ENCODE measurements around the gene MAP2K6. TPM values are rescaled to one million over a fixed set of nuclear protein-coding genes. Genes with fewer than 3 reads are reported as not detected.
A peak's percentile ranks its signal among the peaks of the same experiment; 100 is the strongest.

The MAP2K6 gene
- total RNA-seq, 1 experiment from 2014 or later = 43.0 TPM

DNA sequence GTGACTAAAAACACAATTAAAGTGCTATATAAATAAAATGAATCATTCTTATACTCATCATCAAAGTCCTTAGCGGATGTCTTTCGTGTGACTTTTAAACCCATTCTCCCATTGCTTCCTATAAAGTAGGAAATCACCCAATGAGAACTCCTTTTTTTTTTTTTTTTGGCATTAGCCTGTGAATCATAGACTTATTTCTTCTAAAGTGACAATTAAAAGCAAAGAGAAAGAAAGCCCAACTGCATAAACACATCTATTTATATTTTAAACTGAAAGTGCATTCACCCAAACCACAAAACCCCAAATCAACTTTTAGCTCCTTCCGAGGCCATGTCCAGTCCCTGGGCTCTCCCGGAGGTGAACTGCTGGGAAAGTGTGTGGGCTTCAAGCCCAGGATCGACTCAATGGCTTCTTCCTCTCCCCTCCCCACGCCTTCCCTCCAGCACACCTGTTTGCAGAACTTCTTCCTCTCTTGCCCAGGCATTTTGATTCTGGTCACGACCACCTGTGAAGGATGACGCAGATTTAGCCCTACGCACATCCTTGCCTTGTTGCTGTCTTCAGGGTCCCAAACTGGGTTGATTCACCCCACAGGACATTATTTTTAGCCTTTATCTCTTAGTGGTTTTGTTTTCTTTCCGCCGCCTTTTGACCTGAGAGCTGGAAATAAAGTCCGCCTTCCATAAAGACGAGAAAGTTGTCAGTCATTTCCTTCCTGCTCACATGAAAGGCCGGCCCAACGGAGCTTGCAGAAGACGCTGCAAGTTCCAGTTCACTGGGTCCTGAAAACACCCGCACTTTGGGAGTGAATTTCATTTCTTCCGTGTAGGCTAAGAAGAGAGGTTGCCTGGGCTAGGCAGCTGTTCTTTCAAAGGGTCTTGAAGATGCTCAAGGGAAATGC, 166.8 kb downstream of the MAP2K6 start:
- Mint-ChIP-seq H3K9me3 (no peaks in the 10 kb centered on the region), H3K27ac (no peak overlapping the region), H3K27me3 (ENCODE audit: low read depth) (no peaks in the 10 kb centered on the region), H3K4me3 (no peak overlapping the region), H3K36me3 (no peaks in the 10 kb centered on the region), H3K4me1 (peaks cover 5% of the 10 kb centered on the region)
- ChIA-PET CTCF (interaction anchor here (1.0 to 1.4 kb wide), 2 partner anchors 13 to 25 kb away, joined by 3 read pairs; no protein-coding TSS in a partner anchor), POLR2A (no interaction called here)
- DNase-seq (ENCODE audit: low spot score) (no peak), ATAC-seq (peak; percentile 68)
- TF ChIP-seq, protein P1, sequence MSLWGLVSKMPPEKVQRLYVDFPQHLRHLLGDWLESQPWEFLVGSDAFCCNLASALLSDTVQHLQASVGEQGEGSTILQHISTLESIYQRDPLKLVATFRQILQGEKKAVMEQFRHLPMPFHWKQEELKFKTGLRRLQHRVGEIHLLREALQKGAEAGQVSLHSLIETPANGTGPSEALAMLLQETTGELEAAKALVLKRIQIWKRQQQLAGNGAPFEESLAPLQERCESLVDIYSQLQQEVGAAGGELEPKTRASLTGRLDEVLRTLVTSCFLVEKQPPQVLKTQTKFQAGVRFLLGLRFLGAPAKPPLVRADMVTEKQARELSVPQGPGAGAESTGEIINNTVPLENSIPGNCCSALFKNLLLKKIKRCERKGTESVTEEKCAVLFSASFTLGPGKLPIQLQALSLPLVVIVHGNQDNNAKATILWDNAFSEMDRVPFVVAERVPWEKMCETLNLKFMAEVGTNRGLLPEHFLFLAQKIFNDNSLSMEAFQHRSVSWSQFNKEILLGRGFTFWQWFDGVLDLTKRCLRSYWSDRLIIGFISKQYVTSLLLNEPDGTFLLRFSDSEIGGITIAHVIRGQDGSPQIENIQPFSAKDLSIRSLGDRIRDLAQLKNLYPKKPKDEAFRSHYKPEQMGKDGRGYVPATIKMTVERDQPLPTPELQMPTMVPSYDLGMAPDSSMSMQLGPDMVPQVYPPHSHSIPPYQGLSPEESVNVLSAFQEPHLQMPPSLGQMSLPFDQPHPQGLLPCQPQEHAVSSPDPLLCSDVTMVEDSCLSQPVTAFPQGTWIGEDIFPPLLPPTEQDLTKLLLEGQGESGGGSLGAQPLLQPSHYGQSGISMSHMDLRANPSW (CRISPR knock-in tag; conservative IDR thresholded peaks at IDR 0.05; ENCODE audit: low read depth) = no peak
- TF ChIP-seq ELF4 (CRISPR knock-in tag; IDR thresholded peaks at IDR 0.05; ENCODE audit: low read depth) = no peak
- TF ChIP-seq, protein P2, sequence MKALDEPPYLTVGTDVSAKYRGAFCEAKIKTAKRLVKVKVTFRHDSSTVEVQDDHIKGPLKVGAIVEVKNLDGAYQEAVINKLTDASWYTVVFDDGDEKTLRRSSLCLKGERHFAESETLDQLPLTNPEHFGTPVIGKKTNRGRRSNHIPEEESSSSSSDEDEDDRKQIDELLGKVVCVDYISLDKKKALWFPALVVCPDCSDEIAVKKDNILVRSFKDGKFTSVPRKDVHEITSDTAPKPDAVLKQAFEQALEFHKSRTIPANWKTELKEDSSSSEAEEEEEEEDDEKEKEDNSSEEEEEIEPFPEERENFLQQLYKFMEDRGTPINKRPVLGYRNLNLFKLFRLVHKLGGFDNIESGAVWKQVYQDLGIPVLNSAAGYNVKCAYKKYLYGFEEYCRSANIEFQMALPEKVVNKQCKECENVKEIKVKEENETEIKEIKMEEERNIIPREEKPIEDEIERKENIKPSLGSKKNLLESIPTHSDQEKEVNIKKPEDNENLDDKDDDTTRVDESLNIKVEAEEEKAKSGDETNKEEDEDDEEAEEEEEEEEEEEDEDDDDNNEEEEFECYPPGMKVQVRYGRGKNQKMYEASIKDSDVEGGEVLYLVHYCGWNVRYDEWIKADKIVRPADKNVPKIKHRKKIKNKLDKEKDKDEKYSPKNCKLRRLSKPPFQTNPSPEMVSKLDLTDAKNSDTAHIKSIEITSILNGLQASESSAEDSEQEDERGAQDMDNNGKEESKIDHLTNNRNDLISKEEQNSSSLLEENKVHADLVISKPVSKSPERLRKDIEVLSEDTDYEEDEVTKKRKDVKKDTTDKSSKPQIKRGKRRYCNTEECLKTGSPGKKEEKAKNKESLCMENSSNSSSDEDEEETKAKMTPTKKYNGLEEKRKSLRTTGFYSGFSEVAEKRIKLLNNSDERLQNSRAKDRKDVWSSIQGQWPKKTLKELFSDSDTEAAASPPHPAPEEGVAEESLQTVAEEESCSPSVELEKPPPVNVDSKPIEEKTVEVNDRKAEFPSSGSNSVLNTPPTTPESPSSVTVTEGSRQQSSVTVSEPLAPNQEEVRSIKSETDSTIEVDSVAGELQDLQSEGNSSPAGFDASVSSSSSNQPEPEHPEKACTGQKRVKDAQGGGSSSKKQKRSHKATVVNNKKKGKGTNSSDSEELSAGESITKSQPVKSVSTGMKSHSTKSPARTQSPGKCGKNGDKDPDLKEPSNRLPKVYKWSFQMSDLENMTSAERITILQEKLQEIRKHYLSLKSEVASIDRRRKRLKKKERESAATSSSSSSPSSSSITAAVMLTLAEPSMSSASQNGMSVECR (CRISPR knock-in tag; IDR thresholded peaks at IDR 0.05; ENCODE audit: borderline replicate concordance) = no peak
- TF ChIP-seq, protein P3, sequence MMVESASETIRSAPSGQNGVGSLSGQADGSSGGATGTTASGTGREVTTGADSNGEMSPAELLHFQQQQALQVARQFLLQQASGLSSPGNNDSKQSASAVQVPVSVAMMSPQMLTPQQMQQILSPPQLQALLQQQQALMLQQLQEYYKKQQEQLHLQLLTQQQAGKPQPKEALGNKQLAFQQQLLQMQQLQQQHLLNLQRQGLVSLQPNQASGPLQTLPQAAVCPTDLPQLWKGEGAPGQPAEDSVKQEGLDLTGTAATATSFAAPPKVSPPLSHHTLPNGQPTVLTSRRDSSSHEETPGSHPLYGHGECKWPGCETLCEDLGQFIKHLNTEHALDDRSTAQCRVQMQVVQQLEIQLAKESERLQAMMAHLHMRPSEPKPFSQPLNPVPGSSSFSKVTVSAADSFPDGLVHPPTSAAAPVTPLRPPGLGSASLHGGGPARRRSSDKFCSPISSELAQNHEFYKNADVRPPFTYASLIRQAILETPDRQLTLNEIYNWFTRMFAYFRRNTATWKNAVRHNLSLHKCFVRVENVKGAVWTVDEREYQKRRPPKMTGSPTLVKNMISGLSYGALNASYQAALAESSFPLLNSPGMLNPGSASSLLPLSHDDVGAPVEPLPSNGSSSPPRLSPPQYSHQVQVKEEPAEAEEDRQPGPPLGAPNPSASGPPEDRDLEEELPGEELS (CRISPR knock-in tag; IDR thresholded peaks at IDR 0.05) = no peak
- TF ChIP-seq, protein P4, sequence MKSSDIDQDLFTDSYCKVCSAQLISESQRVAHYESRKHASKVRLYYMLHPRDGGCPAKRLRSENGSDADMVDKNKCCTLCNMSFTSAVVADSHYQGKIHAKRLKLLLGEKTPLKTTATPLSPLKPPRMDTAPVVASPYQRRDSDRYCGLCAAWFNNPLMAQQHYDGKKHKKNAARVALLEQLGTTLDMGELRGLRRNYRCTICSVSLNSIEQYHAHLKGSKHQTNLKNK (CRISPR knock-in tag; IDR thresholded peaks at IDR 0.05) = no peak
- TF ChIP-seq, protein P5, sequence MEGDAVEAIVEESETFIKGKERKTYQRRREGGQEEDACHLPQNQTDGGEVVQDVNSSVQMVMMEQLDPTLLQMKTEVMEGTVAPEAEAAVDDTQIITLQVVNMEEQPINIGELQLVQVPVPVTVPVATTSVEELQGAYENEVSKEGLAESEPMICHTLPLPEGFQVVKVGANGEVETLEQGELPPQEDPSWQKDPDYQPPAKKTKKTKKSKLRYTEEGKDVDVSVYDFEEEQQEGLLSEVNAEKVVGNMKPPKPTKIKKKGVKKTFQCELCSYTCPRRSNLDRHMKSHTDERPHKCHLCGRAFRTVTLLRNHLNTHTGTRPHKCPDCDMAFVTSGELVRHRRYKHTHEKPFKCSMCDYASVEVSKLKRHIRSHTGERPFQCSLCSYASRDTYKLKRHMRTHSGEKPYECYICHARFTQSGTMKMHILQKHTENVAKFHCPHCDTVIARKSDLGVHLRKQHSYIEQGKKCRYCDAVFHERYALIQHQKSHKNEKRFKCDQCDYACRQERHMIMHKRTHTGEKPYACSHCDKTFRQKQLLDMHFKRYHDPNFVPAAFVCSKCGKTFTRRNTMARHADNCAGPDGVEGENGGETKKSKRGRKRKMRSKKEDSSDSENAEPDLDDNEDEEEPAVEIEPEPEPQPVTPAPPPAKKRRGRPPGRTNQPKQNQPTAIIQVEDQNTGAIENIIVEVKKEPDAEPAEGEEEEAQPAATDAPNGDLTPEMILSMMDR (IDR thresholded peaks at IDR 0.05) = no peak
- TF ChIP-seq, protein P6, sequence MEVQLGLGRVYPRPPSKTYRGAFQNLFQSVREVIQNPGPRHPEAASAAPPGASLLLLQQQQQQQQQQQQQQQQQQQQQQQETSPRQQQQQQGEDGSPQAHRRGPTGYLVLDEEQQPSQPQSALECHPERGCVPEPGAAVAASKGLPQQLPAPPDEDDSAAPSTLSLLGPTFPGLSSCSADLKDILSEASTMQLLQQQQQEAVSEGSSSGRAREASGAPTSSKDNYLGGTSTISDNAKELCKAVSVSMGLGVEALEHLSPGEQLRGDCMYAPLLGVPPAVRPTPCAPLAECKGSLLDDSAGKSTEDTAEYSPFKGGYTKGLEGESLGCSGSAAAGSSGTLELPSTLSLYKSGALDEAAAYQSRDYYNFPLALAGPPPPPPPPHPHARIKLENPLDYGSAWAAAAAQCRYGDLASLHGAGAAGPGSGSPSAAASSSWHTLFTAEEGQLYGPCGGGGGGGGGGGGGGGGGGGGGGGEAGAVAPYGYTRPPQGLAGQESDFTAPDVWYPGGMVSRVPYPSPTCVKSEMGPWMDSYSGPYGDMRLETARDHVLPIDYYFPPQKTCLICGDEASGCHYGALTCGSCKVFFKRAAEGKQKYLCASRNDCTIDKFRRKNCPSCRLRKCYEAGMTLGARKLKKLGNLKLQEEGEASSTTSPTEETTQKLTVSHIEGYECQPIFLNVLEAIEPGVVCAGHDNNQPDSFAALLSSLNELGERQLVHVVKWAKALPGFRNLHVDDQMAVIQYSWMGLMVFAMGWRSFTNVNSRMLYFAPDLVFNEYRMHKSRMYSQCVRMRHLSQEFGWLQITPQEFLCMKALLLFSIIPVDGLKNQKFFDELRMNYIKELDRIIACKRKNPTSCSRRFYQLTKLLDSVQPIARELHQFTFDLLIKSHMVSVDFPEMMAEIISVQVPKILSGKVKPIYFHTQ (CRISPR knock-in tag; IDR thresholded peaks at IDR 0.05) = no peak
- no peak for TF ChIP-seq ZNF317 (CRISPR knock-in tag; IDR thresholded peaks at IDR 0.05; ENCODE audit: borderline replicate concordance, low read depth)
- no peak for TF ChIP-seq NR1H2 (CRISPR knock-in tag; IDR thresholded peaks at IDR 0.05)
- TF ChIP-seq ATF1 (CRISPR knock-in tag; IDR thresholded peaks at IDR 0.05) = no peak
